Natural killer cell treated with Interleukin-12 subunit alpha and Interleukin-12 subunit beta and Interleukin-15 and Interleukin-18, amount 100 ng/mL, for 72 hours (primary cell): Measurements from ENCODE around the gene MPP2. TPM values are rescaled to one million over a fixed set of nuclear protein-coding genes. Genes with fewer than 3 reads are reported as not detected.

Source experiments
- ATAC-seq, 2 donors: fragments of 150-1000 bp; cut with Tn5 transposase in 1 of 2; sonication (Bioruptor Pico), chemical (Tn5 transposase) in 1 of 2; 2 replicates each; pipeline ENCODE4 v1.10.0; 2021
- DNase-seq: peaks from one replicate; pipeline ENCODE4 v3.0.0; 2022; ENCODE audit warnings: low spot score
- H3K27ac Mint-ChIP-seq, 2 donors: 1 replicate in 1 of 2; 2 replicates in 1 of 2; pipeline ENCODE4 v1.8.0; 2022; ENCODE audit warnings: mixed read lengths in 2 of 2, mild to moderate bottlenecking in 1 of 2, moderate library complexity in 1 of 2
- H3K27me3 Mint-ChIP-seq, 2 donors: 1 replicate in 1 of 2; 2 replicates in 1 of 2; pipeline ENCODE4 v1.8.0; 2022; ENCODE audit warnings: mixed read lengths in 2 of 2
- H3K36me3 Mint-ChIP-seq: one replicate; pipeline ENCODE4 v1.8.0; 2022; ENCODE audit warnings: mixed read lengths
- H3K4me1 Mint-ChIP-seq, 2 donors: 1 replicate in 1 of 2; 2 replicates in 1 of 2; pipeline ENCODE4 v1.8.0; 2022; ENCODE audit warnings: low read depth in 2 of 2, mixed read lengths in 2 of 2, mild to moderate bottlenecking in 1 of 2
- H3K4me3 Mint-ChIP-seq: one replicate; pipeline ENCODE4 v1.8.0; 2022; ENCODE audit warnings: mixed read lengths
- H3K9me3 Mint-ChIP-seq: 2 replicates; pipeline ENCODE4 v1.8.0; 2022; ENCODE audit warnings: mixed read lengths
- total RNA-seq, 2 donors: library from RNA; stranded (reverse); gene quantifications; one replicate each; pipeline ENCODE4 v1.2.3, GENCODE V29; 2022

The MPP2 gene
- total RNA-seq, 2 donors from 2014 or later = 0.47 to 0.64 TPM

DNA sequence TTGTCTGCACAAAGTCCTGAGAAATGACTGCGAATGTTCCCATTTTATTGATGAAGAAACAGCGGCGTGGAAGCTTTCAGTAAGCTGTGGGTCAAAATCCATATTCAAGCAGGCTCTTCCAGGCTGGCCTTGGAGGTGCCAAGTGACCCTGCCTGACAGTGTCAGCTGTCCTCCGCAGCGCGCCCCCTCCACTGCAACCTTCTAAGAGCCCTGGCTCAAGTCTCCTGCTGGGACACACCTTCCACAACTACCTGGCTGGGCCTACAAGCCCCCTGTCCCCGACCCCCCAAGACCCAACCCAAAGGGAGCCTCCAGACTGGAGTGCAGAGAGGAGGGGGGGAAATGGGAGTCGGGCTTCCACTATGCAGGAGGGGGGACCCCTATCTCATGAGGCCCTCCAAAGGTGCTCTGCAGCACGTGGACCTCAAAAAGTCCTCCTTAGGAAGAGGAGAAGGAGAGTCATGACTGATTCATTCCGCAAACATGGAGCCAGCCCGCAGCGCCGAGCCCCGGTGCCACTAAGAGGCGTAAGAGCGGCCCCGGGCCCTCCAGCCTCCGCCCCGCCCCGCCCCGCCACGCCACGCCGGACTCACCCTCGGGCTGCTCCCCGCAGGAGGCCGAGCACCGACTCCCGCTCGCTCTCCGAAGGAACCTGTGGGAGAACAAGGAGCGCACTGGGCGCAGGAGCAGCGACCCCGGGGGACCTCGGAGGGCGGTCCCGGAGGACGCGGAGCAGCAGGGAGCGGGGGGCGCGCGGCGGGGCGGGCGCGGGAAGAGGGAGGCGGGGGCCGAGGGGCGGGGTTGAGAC lies 75.0 kb downstream of the MPP2 start:
- DNase-seq = no peak
- peak overlapping the region; percentile 54 for H3K4me3 Mint-ChIP-seq
- H3K27me3 Mint-ChIP-seq = peaks cover 23 to 32% of the 10 kb centered on the region in 2 donors
- peaks cover 12 to 14% of the 10 kb centered on the region in 2 donors for H3K4me1 Mint-ChIP-seq
- ATAC-seq = peak in 1 of 2 donors; percentile 31
- H3K27ac Mint-ChIP-seq = no peak overlapping the region
- no peaks in the 10 kb centered on the region for H3K36me3 Mint-ChIP-seq
- H3K9me3 Mint-ChIP-seq = no peaks in the 10 kb centered on the region

DNA sequence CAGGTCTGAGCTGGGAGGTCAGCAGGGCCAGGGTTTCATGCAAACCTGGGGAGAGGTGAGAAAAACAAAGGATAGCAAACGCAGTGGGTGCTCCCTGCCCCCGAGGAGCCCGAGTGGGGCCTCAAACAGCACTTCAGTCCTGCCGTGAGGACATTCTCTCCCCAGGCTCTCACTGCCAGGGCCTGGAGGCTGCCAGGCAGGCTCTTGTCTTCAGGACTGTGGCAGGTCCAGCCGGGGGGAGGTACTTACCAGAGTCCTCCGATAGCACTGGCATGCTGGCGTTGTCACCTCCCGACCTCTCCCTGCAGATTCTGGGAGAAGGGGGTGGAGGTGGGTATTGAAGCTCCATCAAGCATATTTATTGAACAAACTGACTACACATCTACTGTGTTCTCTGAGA lies 75.7 kb downstream of the MPP2 start:
- Mint-ChIP-seq H3K27me3 (peaks cover 23 to 32% of the 10 kb centered on the region in 2 donors), H3K9me3 (no peaks in the 10 kb centered on the region), H3K27ac (no peak overlapping the region), H3K4me3 (peak overlapping the region; percentile 54), H3K36me3 (no peaks in the 10 kb centered on the region), H3K4me1 (peaks cover 12 to 14% of the 10 kb centered on the region in 2 donors)
- DNase-seq (no peak), ATAC-seq (no peak)

DNA sequence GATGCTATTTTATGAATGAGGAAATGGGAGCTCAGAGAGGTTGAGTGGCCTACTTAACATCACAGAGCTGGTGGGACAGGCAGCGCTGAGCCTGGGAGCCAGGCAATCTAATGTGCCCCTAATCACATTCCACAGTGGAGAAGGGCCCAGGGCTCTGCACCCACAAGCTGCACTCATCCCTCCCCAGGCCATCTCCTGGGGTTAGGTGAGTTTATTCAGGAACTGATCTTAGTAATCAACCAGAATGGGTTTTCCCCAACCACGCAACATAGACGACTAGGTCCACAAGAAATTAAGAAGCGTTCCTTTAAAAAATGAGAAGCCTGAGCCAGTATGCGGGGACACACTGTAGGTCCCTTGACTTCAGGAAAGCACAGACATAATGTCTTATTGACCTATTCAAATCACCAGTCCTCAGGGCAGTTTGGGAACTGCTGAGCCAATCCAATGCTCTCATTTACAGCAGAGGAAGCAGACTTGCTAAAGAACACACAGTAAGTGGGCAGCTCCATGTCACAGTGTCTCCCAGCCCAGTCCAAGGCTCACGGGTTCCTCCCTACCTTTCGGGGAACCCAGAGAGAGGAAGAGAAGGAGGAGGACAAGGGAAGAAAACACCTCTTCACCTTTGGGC lies 76.7 kb downstream of the MPP2 start:
- no peaks in the 10 kb centered on the region for H3K36me3 Mint-ChIP-seq
- H3K9me3 Mint-ChIP-seq = no peaks in the 10 kb centered on the region
- ATAC-seq (peak in 1 of 2 donors; percentile 42), DNase-seq (no peak)
- H3K4me1 Mint-ChIP-seq = peaks cover 12 to 14% of the 10 kb centered on the region in 2 donors
- no peak overlapping the region for H3K4me3 Mint-ChIP-seq
- peaks cover 23 to 32% of the 10 kb centered on the region in 2 donors for H3K27me3 Mint-ChIP-seq
- H3K27ac Mint-ChIP-seq = no peak overlapping the region

DNA sequence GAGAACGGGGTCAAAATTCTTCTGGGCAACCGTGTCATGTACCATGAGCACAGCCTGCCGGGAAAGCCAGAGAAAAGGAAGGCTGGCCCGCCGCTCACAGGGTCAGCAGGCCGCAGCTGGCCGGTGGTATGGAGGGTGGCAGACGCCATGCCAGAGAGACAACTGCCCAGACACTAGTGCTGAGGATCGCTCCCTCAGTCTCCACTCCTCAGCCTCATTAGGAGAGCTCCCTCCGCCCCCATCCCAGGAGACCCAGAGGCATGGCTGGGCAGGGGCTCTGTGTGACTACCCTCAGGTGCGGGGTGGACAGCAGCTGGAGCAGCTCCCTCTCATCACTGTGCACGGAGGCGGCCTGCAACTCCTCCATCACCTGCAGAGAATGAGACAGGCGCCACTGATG lies 77.6 kb downstream of the MPP2 start:
- no peaks in the 10 kb centered on the region for H3K36me3 Mint-ChIP-seq
- H3K4me3 Mint-ChIP-seq = no peak overlapping the region
- H3K27me3 Mint-ChIP-seq = peaks cover 23 to 32% of the 10 kb centered on the region in 2 donors

DNA sequence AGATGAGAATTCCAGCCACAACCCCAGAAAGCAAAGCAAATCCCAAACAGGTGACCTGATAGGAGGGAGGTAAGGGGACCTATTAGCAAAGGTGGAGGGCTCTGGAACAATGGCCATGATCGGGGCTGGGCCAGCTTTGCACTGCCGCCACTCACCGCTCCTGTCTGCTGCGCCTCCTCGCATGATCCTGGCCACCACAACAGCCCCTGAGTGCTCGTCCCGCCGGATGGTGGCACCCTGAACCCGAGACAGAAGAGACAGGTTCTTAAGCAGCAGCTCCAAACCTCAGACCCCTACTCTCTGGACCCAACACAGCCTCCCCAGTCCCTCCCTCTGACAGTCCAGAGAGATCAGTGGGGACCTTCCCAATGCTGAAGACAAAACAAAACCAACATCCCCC lies 79.7 kb downstream of the MPP2 start:
- Mint-ChIP-seq H3K27me3 (peaks cover 11 to 17% of the 10 kb centered on the region in 2 donors), H3K9me3 (no peaks in the 10 kb centered on the region), H3K4me3 (no peak overlapping the region), H3K27ac (no peak overlapping the region), H3K36me3 (no peaks in the 10 kb centered on the region), H3K4me1 (peaks cover 6 to 7% of the 10 kb centered on the region in 2 donors)
- DNase-seq (no peak), ATAC-seq (no peak)

More for the DNA sequence above, 77.6 kb downstream of the MPP2 start:
- DNase-seq (no peak), ATAC-seq (no peak)
- Mint-ChIP-seq H3K9me3 (no peaks in the 10 kb centered on the region), H3K27ac (no peak overlapping the region), H3K4me1 (peaks cover 12 to 14% of the 10 kb centered on the region in 2 donors)

DNA sequence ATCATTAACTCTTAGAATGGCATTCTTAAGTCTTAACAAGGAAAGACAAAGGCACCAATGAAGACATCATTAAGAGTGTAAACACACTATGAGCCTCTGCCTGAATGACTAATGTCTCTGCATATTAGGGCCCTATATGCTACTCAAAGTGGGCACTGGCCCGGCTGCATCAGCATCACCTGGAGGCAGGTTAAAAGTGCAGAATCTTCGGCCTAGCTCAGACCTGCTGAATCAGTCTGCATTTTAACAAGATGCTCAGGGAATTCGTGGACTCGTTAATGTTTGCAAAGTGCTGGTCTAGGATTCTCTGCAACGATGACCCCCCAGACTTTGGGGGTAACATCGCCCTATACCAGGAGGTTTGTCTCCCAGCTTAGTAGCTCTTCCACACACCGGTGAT lies 81.1 kb downstream of the MPP2 start:
- ATAC-seq (no peak), DNase-seq (no peak)
- Mint-ChIP-seq H3K4me1 (peaks cover 3 to 7% of the 10 kb centered on the region in 2 donors), H3K27me3 (peaks cover 7 to 8% of the 10 kb centered on the region in 2 donors), H3K36me3 (no peaks in the 10 kb centered on the region), H3K9me3 (no peaks in the 10 kb centered on the region), H3K4me3 (no peak overlapping the region), H3K27ac (no peak overlapping the region)

DNA sequence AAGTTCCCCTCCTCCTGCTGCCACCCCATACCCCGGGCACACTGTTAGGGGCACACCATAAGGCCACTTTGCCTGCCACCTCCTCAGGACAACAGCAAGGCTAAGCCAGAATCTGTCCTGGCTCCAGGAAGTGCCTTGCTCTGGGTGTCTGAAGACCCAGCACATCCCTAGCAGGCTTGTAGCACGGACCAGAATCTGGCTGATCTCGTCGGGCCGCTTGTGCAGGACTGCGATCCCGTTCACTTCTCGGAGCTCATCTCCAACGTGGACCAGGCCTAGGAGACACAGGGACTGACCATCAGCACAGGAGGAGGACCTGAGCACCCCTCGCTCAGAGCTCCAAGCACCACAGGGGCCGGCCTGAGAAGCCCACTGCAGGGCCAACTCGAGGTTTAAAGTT lies 81.8 kb downstream of the MPP2 start:
- no peak for DNase-seq
- H3K27ac Mint-ChIP-seq = no peak overlapping the region
- ATAC-seq = no peak
- no peak overlapping the region for H3K4me3 Mint-ChIP-seq
- no peaks in the 10 kb centered on the region for H3K36me3 Mint-ChIP-seq
- H3K27me3 Mint-ChIP-seq = peaks cover under 1 to 4% of the 10 kb centered on the region in 2 donors
- no peaks in the 10 kb centered on the region for H3K9me3 Mint-ChIP-seq
- peaks cover 0 to 2% of the 10 kb centered on the region in 2 donors for H3K4me1 Mint-ChIP-seq

Other genes with a start within 250 kb of the MPP2 start
- gene MEOX1, start 245.6 kb downstream of the MPP2 start, total RNA-seq = not detected
- gene SOST, start 148.7 kb downstream of the MPP2 start, total RNA-seq = not detected
- gene DUSP3, start 128.6 kb downstream of the MPP2 start, total RNA-seq = 10 to 100 TPM in 1 of 2 donors, 1 to 10 TPM in 1; 7.0 to 12.0 TPM
- not detected for gene CFAP97D1, start 127.1 kb downstream of the MPP2 start, total RNA-seq
- gene MPP3, start 74.4 kb downstream of the MPP2 start, total RNA-seq = not detected
- gene CD300LG, start 60.4 kb downstream of the MPP2 start, total RNA-seq = not detected
- not detected for gene PPY, start 34.9 kb upstream of the MPP2 start, total RNA-seq
- gene PYY, start 46.4 kb upstream of the MPP2 start, total RNA-seq = not detected
- 1 to 10 TPM in 1 of 2 donors, under 1 TPM in 1; 0.70 to 1.9 TPM for gene NAGS, start 97.1 kb upstream of the MPP2 start, total RNA-seq
- 10 to 100 TPM; 32.5 TPM for gene TMEM101, start 107.4 kb upstream of the MPP2 start, total RNA-seq
- 10 to 100 TPM; 68.6 to 70.0 TPM for gene LSM12, start 159.1 kb upstream of the MPP2 start, total RNA-seq
- 10 to 100 TPM; 24.6 to 26.8 TPM for gene G6PC3, start 163.2 kb upstream of the MPP2 start, total RNA-seq
- gene HDAC5, start 216.1 kb upstream of the MPP2 start, total RNA-seq = 10 to 100 TPM; 12.8 to 13.9 TPM
- gene HROB, start 234.4 kb upstream of the MPP2 start, total RNA-seq = 10 to 100 TPM in 1 of 2 donors, 1 to 10 TPM in 1; 8.6 to 20.9 TPM